K562 (cell line): ENCODE results near the gene GLTP. TPM values are rescaled to one million over a fixed set of nuclear protein-coding genes. Genes with fewer than 3 reads are reported as not detected.

Experiments
- DMBX1 ChIP-seq: fragments of 250-450 bp; sonication (Bioruptor Pico); IDR thresholded peaks from 2 replicates; pipeline ENCODE4 v1.8.0; 2022; ENCODE audit warnings: inconsistent platforms, mild to moderate bottlenecking, moderate library complexity, borderline replicate concordance
- E2F3 ChIP-seq: fragments of 250-450 bp; sonication (Bioruptor Pico); IDR thresholded peaks from 2 replicates; pipeline ENCODE4 v1.4.0; 2020; ENCODE audit warnings: mild to moderate bottlenecking
- ESRRB ChIP-seq: fragments of 250-450 bp; sonication (Bioruptor Pico); IDR thresholded peaks from 2 replicates; pipeline ENCODE4 v1.5.0; 2020; ENCODE audit warnings: mild to moderate bottlenecking, moderate library complexity, borderline replicate concordance
- GTF2A2 ChIP-seq: IDR thresholded peaks from 2 replicates; pipeline ENCODE4 v1.6.1; 2016; ENCODE audit warnings: mild to moderate bottlenecking, missing genetic modification characterization, missing compliant biosample characterization
- HLTF ChIP-seq: fragments of 450-650 bp; IDR thresholded peaks from 2 replicates; pipeline ENCODE4 v1.6.1; 2016
- KLF13 ChIP-seq: fragments of 450-650 bp; IDR thresholded peaks from 2 replicates; pipeline ENCODE4 v1.6.1; 2016; ENCODE audit warnings: missing genetic modification characterization, low read depth, mild to moderate bottlenecking, missing compliant biosample characterization, moderate library complexity, borderline replicate concordance
- NCOA4 ChIP-seq: fragments of 450-650 bp; IDR thresholded peaks from 2 replicates; pipeline ENCODE4 v1.6.1; 2018; ENCODE audit warnings: mild to moderate bottlenecking; ENCODE audit not compliant: partially characterized antibody
- polyA plus RNA-seq, 8 experiments: library from polyadenylated mRNA; depleted of rRNA in 4 of 8; stranded (reverse) in 5 of 8; unstranded in 3 of 8; fragments of >200 nt; fragmentation: Nextera tagmentation in 2 of 8; fragmentation: Illumina TruSeq in 1 of 8; extraction: Ambion mirVana in 2 of 8; extraction: Trizol in 1 of 8; gene quantifications; 2 replicates each; pipeline versions ENCODE4 v1.2.1 to v1.2.3, GENCODE V29; 2011 to 2014; ENCODE audit warnings: inconsistent platforms in 1 of 8, missing spikeins in 1 of 8
- total RNA-seq, 7 experiments: library from RNA; depleted of rRNA in 6 of 7; stranded (reverse); fragments of >200 nt in 6 of 7; fragmentation: Illumina TruSeq in 2 of 7; extraction: Trizol in 2 of 7; gene quantifications; 2 replicates each; pipeline versions ENCODE4 v1.2.1 to v1.2.3, GENCODE V29; 2011 to 2021; ENCODE audit warnings: low replicate concordance in 1 of 7
- TF ChIP-seq, protein P1 (sequence below), 2 experiments: fragments of 150-350 bp in 1 of 2; IDR thresholded peaks; 2 replicates each; pipeline ENCODE4 v1.6.1; 2012 to 2016; ENCODE audit warnings: low read depth in 2 of 2, low read length in 2 of 2, mild to moderate bottlenecking in 1 of 2, moderate library complexity in 1 of 2
- TF ChIP-seq, protein P2 (sequence below): fragments of 250-450 bp; sonication (Bioruptor Pico); IDR thresholded peaks from 2 replicates; pipeline ENCODE4 v1.8.0; 2021; ENCODE audit warnings: mild to moderate bottlenecking, moderate library complexity

Gene GLTP
- total and polyA plus RNA-seq, 9 of the 15 experiments (the other 6 are each of a cell fraction or from before 2014, with no cell fraction given), result 4.4 to 8.3 (median 6.1) TPM

DNA sequence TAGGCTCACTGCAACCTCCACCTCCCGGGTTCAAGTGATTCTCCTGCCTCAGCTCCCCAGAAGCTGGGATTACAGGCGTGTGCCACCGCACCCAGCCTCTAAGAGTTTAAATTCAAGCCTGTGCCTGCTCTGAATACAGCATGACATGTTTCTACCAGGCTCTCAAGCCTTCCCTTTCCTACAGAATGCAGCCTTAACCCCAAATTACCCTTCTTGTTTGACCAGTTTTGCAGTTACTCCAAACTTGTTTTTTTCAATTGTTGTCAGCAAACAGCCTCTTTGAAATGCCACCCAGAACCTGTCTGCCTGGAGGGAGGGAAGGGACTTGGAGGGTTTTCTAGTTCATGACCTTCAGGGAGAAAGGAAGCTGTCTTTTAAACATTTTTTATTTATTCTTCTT, 15.4 kb downstream of the GLTP start (continued):
- TF ChIP-seq, protein P1, sequence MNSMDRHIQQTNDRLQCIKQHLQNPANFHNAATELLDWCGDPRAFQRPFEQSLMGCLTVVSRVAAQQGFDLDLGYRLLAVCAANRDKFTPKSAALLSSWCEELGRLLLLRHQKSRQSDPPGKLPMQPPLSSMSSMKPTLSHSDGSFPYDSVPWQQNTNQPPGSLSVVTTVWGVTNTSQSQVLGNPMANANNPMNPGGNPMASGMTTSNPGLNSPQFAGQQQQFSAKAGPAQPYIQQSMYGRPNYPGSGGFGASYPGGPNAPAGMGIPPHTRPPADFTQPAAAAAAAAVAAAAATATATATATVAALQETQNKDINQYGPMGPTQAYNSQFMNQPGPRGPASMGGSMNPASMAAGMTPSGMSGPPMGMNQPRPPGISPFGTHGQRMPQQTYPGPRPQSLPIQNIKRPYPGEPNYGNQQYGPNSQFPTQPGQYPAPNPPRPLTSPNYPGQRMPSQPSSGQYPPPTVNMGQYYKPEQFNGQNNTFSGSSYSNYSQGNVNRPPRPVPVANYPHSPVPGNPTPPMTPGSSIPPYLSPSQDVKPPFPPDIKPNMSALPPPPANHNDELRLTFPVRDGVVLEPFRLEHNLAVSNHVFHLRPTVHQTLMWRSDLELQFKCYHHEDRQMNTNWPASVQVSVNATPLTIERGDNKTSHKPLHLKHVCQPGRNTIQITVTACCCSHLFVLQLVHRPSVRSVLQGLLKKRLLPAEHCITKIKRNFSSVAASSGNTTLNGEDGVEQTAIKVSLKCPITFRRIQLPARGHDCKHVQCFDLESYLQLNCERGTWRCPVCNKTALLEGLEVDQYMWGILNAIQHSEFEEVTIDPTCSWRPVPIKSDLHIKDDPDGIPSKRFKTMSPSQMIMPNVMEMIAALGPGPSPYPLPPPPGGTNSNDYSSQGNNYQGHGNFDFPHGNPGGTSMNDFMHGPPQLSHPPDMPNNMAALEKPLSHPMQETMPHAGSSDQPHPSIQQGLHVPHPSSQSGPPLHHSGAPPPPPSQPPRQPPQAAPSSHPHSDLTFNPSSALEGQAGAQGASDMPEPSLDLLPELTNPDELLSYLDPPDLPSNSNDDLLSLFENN (IDR thresholded peaks at IDR 0.05; ENCODE audit: low read depth in 2 of 2, low read length in 2 of 2), result no peak
- TF ChIP-seq E2F3 (CRISPR knock-in tag) (no peak), KLF13 (no peak), NCOA4 (no peak), GTF2A2 (no peak), ESRRB (no peak), HLTF (no peak), DMBX1 (CRISPR knock-in tag) (no peak)
- TF ChIP-seq, protein P2, sequence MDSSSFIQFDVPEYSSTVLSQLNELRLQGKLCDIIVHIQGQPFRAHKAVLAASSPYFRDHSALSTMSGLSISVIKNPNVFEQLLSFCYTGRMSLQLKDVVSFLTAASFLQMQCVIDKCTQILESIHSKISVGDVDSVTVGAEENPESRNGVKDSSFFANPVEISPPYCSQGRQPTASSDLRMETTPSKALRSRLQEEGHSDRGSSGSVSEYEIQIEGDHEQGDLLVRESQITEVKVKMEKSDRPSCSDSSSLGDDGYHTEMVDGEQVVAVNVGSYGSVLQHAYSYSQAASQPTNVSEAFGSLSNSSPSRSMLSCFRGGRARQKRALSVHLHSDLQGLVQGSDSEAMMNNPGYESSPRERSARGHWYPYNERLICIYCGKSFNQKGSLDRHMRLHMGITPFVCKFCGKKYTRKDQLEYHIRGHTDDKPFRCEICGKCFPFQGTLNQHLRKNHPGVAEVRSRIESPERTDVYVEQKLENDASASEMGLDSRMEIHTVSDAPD, result no peak
